ENCODE measurements around the gene KCNJ5.

DNA sequence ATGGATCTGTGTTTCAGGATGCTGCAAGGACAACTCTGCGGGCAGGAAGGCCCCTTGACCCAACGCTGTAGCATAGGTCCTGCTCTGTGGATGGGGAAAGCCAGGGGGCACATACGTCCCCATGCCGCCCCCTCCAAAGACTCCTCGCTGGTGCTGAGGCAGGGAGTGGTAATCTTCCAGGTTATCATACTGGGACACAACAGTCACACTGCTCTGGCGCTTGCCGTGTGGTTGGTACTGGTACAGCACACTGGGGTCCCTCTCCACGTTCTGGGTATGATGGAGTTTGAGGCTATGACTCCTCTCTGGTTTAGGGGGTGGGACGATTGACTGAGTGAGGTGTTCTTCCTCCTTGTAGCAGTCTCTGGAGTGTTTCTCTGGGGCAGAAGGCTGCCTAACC is 77.8 kb downstream of the KCNJ5 start:
- TF ChIP-seq CTCF (IDR thresholded peaks at IDR 0.05): no peak
- TF ChIP-seq POLR2A (IDR thresholded peaks at IDR 0.05): no peak

Measured in tibial nerve (tissue), 3 donors.